Esophagus squamous epithelium (tissue), 4 donors: ENCODE data around the gene TSPAN4.

Source experiments
- POLR2A ChIP-seq, 4 donors: fragments of 450-650 bp; IDR thresholded peaks; one replicate each; pipeline ENCODE4 v1.6.1; 2017; ENCODE audit warnings: antibody characterized with exemption in 4 of 4, mild to moderate bottlenecking in 4 of 4, moderate library complexity in 3 of 4
- TF ChIP-seq, protein P1 (sequence below), 6 experiments: fragments of 450-650 bp in 4 of 6; fragments of 200-600 bp in 2 of 6; sonication (generic) in 2 of 6; IDR thresholded peaks; one replicate each; pipeline ENCODE4 v1.5.1; 2016 to 2019; ENCODE audit warnings: antibody characterized with exemption in 6 of 6, mild to moderate bottlenecking in 4 of 6, moderate library complexity in 4 of 6

DNA sequence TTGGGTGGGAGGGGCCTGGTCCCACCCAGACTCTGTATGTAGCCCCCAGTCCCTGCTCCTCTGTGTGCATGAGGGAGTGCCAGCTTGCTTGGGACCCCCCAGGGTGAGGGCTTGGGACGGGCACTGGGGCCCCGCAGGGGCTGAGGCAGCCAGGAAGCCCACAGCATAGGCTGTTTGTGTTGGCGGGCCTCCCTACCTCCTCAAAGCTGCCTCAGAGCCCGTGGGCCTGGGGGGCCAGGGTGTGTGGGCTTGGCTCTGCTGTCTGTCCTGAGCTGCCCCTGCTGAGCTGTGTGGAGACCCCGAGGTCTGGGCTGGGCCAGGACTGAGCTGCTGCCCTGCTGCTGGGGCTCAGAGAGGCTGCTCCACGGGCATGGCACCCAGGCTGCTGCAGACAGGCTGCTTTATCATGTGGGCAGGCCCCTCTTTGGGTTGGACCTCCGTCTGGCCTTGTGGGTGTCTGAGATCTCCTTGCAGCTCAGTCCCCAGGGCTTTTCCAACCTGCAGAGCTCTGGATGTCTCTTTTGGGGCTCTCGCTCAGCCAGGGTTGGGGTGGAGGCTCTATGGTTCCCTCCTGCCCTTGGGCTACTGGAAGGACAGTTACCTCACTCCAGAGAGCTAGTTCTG is 3.3 kb downstream of the TSPAN4 start:
- TF ChIP-seq, protein P1, sequence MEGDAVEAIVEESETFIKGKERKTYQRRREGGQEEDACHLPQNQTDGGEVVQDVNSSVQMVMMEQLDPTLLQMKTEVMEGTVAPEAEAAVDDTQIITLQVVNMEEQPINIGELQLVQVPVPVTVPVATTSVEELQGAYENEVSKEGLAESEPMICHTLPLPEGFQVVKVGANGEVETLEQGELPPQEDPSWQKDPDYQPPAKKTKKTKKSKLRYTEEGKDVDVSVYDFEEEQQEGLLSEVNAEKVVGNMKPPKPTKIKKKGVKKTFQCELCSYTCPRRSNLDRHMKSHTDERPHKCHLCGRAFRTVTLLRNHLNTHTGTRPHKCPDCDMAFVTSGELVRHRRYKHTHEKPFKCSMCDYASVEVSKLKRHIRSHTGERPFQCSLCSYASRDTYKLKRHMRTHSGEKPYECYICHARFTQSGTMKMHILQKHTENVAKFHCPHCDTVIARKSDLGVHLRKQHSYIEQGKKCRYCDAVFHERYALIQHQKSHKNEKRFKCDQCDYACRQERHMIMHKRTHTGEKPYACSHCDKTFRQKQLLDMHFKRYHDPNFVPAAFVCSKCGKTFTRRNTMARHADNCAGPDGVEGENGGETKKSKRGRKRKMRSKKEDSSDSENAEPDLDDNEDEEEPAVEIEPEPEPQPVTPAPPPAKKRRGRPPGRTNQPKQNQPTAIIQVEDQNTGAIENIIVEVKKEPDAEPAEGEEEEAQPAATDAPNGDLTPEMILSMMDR (IDR thresholded peaks at IDR 0.05) = no peak
- TF ChIP-seq POLR2A (IDR thresholded peaks at IDR 0.05) = no peak
